ENCODE measurements around the gene RNF152.
A peak's percentile ranks its signal among the peaks of the same experiment; 100 is the strongest.

RNF152 gene

GRCh38 chr18:61896118-61896517 is 3.3 kb upstream of the RNF152 start:
- no peaks in the 10 kb centered on the region for H3K27me3 ChIP-seq (ENCODE audit: insufficient read depth, low read length)
- no peak overlapping the region for H3K4me2 ChIP-seq (ENCODE audit: low read length)
- no peaks in the 10 kb centered on the region for H3K9me2 ChIP-seq (ENCODE audit: low read depth, low read length)
- H3K9me3 ChIP-seq (ENCODE audit: low read length), result no peaks in the 10 kb centered on the region
- no peaks in the 10 kb centered on the region for H3F3A ChIP-seq (ENCODE audit: insufficient read depth, low read length)
- H3K9ac ChIP-seq (ENCODE audit: low read length), result no peak overlapping the region
- TF ChIP-seq CTCF (IDR thresholded peaks at IDR 0.05; ENCODE audit: low read length), result no peak
- TF ChIP-seq EZH2 (IDR thresholded peaks at IDR 0.05; ENCODE audit: borderline replicate concordance, low read length), result no peak
- no peak overlapping the region for H3K4me3 ChIP-seq (ENCODE audit: low read depth, low read length, poor library complexity, severe bottlenecking)
- no peak overlapping the region for H2AFZ ChIP-seq (ENCODE audit: low read length)
- no peaks in the 10 kb centered on the region for H3K36me3 ChIP-seq (ENCODE audit: insufficient read depth, low read length)
- H3K4me1 ChIP-seq (ENCODE audit: insufficient read depth, low read length, severe bottlenecking), result peaks cover 7% of the 10 kb centered on the region
- H3K27ac ChIP-seq (ENCODE audit: low read depth, low read length, poor library complexity, severe bottlenecking), result no peak overlapping the region
- no peaks in the 10 kb centered on the region for H3K79me2 ChIP-seq (ENCODE audit: insufficient read depth, low read length)
- H4K20me1 ChIP-seq (ENCODE audit: insufficient read depth, low read length), result no peaks in the 10 kb centered on the region

- H3K27ac ChIP-seq (ENCODE audit: low read depth, low read length, poor library complexity, severe bottlenecking), result no peak overlapping the region
- H3F3A ChIP-seq (ENCODE audit: insufficient read depth, low read length), result no peaks in the 10 kb centered on the region
- H3K4me2 ChIP-seq (ENCODE audit: low read length), result peak overlapping the region; percentile 88
- peak overlapping the region; percentile 42; the same call in 1 of the 2 replicates for H3K9ac ChIP-seq (ENCODE audit: low read length)
- peaks cover 7% of the 10 kb centered on the region for H3K4me1 ChIP-seq (ENCODE audit: insufficient read depth, low read length, severe bottlenecking)
- H3K4me3 ChIP-seq (ENCODE audit: low read depth, low read length, poor library complexity, severe bottlenecking), result peak overlapping the region; percentile 67
- H3K79me2 ChIP-seq (ENCODE audit: insufficient read depth, low read length), result no peaks in the 10 kb centered on the region
- no peak overlapping the region for H2AFZ ChIP-seq (ENCODE audit: low read length)
- TF ChIP-seq EZH2 (IDR thresholded peaks at IDR 0.05; ENCODE audit: borderline replicate concordance, low read length) (no peak), CTCF (IDR thresholded peaks at IDR 0.05; ENCODE audit: low read length) (no peak)
- H3K36me3 ChIP-seq (ENCODE audit: insufficient read depth, low read length), result no peaks in the 10 kb centered on the region
- no peaks in the 10 kb centered on the region for H3K9me2 ChIP-seq (ENCODE audit: low read depth, low read length)
- H3K27me3 ChIP-seq (ENCODE audit: insufficient read depth, low read length), result no peaks in the 10 kb centered on the region
- H3K9me3 ChIP-seq (ENCODE audit: low read length), result no peaks in the 10 kb centered on the region
- H4K20me1 ChIP-seq (ENCODE audit: insufficient read depth, low read length), result no peaks in the 10 kb centered on the region
These were observed 2.1 kb upstream of the RNF152 start for GRCh38 chr18:61894751-61895524.

- no peaks in the 10 kb centered on the region for H3K9me3 ChIP-seq (ENCODE audit: low read length)
- no peaks in the 10 kb centered on the region for H3K9me2 ChIP-seq (ENCODE audit: low read depth, low read length)
- no peaks in the 10 kb centered on the region for H3F3A ChIP-seq (ENCODE audit: insufficient read depth, low read length)
- peaks cover 7% of the 10 kb centered on the region for H3K4me1 ChIP-seq (ENCODE audit: insufficient read depth, low read length, severe bottlenecking)
- H3K27ac ChIP-seq (ENCODE audit: low read depth, low read length, poor library complexity, severe bottlenecking), result no peak overlapping the region
- no peak for TF ChIP-seq EZH2 (IDR thresholded peaks at IDR 0.05; ENCODE audit: borderline replicate concordance, low read length)
- no peak for TF ChIP-seq CTCF (IDR thresholded peaks at IDR 0.05; ENCODE audit: low read length)
- no peaks in the 10 kb centered on the region for H3K27me3 ChIP-seq (ENCODE audit: insufficient read depth, low read length)
- no peaks in the 10 kb centered on the region for H4K20me1 ChIP-seq (ENCODE audit: insufficient read depth, low read length)
- H3K79me2 ChIP-seq (ENCODE audit: insufficient read depth, low read length), result no peaks in the 10 kb centered on the region
- no peak overlapping the region for H2AFZ ChIP-seq (ENCODE audit: low read length)
- peak overlapping the region; percentile 88 for H3K4me2 ChIP-seq (ENCODE audit: low read length)
- peak overlapping the region; percentile 52; the same call in 1 of the 2 replicates for H3K9ac ChIP-seq (ENCODE audit: low read length)
- H3K36me3 ChIP-seq (ENCODE audit: insufficient read depth, low read length), result no peaks in the 10 kb centered on the region
- peak overlapping the region; percentile 67 for H3K4me3 ChIP-seq (ENCODE audit: low read depth, low read length, poor library complexity, severe bottlenecking)
These were observed 1.4 kb upstream of the RNF152 start for GRCh38 chr18:61893971-61894750.
